Stimulated activated CD4-positive, alpha-beta T cell treated with anti-CD3 and anti-CD28 coated beads, TNF-alpha, amount 100 ng/mL, for 1 hour (primary cell): ENCODE results near the gene MMP1.

ENCODE experiments used
- DNase-seq, 3 donors: peaks; one replicate each; pipeline ENCODE4 v3.0.0-alpha.2; 2020; ENCODE audit warnings: low read depth in 3 of 3, low spot score in 1 of 3

Gene MMP1

DNA sequence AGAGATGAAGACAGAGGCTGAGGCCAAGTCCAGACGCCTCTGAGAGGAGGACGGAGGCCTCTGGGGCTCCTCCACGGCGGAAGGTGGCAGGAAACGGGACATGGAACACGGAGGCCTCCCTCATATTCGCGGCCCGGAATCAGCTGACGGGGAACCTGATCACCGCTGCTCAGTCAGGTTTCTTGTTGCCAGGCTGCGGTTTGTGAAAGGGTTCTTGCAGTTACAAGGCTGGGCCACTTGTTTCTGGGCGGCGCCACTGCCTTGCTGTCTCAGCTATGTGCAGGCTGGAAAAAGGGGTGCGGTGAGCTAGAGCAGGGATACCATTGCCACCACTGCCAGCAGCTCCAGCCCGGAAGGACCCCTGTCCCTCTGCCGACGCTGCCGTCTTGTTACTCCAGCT, 10.0 kb upstream of the MMP1 start:
- DNase-seq, result no peak

DNA sequence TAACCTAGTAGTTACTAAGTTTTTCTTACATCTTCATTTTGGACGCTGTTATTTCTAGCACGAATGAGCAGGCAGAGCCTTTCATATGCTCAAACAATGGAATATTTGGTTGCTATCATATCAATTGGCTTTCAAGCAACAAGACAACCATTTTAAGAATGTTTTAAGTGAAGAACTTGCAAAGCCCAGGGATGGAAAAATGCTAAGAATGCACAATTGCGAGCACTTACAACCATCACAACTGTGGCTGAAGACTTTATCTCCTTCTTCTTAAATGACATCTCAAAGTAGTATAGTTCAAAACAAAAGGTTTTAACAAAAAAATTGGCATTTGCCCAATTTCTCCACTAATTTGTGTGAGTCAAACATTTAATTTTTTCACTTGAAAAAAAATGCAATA, 8.3 kb upstream of the MMP1 start:
- DNase-seq, result no peak

DNA sequence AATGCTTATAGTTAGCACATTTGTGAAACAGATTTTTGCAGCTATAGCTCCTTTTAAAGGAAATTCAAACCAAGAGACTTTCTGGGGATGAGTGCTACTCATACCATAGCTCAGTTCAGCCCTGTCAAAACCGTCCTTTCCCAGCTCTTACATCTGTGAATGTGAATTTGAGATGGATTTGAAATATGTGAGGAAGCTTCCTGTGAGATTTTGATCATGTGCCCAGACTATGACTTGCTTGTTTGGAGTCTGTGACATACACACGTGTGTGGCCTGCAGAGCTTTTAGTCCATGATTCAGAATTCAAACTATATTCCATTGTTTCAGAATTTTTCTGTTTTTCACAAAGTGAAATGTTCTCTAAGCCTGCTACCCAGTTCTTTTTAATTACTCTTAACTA, 4.4 kb upstream of the MMP1 start:
- no peak for DNase-seq

DNA sequence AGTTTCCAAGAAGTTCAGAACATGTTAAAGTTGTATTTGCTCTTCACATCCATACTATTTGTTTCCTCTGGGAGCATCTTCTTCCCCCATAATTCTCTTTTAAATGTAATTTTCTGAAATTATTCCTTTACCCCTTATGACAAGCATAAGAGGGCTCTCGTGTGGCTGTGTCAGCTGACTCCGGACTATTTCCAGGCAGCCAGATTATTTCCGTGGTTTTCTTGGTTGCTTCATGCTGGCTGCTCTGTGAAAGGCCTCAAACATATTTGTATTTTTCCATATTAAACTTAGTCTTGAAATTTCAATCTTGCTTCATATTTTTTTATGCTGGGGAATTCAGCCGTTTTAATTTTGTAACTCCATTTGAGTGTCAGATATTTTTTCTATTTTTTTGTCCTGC, 2.8 kb upstream of the MMP1 start:
- no peak for DNase-seq

DNA sequence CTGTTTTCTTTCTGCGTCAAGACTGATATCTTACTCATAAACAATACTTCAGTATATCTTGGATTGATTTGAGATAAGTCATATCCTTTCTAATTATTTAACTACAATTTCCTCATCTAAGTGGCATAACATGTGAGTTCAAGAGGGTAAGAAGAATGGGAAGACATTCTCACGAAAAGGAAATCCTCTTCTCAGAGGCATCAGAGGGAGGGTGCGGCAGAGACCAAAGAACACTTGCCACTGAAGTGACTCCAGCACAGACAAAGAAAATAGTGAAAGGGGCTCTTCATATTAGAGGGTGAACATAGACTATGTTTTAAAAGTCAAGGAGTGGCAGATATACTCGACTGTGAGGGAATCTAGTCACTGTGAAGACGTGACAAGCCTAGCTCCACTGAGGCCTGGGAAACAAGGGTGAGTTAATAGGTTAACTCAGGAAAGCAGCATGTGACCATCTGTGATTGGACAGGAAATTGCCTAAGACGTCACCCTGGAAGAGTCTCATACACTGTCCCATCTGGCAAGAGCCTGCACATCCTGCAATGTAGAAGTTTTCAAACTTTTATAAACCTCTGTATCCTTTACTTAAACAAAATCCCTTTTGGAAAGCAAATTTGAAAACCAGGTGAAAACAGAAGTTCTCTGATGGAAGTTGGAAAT, 1.9 kb upstream of the MMP1 start:
- no peak for DNase-seq

DNA sequence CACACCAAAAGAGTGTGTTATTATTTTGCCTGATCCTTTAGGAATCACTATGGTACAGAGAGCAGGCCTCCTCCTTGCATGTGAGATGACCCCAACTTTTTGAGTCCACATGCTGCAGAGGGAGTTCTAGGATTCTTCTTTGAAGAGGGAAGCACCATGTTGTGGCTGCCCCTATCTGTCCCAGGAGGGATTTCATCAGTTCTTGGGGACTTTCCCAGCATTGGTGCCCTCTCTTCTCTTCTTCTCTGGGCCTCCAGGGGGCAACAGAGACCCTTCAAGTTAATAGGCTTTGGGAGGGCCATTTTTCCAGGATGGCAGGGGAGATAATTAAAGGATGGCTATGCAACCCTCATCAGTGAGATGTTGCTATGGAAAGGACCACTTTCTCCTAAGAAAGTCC, 3.6 kb downstream of the MMP1 start:
- no peak for DNase-seq

DNA sequence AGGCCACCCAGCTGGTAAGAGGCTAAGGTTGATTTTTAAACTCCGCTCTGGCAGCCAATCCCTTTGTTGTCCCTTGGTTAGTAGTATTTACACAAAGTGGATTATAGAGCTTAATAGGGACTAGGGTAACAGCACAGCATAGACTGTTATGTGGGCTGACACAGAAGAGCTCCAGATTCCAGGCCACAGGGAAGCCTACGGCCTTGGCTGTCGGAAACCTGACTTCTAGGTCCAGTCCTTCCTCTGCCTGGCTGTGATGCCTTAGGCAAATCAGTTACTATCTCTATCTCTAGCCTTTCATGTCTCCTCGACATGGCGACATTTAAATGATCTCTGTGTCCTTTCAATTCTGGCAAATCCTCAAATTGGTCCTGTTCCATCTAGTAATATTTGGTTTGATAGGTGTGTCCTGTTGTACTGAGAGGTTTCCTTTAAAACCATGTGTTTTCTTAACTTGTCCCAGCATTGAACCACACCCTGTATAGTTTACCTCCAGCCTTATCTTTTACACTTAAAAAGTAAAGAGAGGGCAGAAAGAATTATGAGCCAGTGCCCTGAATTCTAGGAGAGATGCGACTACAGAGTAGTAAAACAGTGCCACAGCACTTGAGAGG, 4.2 kb downstream of the MMP1 start:
- DNase-seq, result no peak

DNA sequence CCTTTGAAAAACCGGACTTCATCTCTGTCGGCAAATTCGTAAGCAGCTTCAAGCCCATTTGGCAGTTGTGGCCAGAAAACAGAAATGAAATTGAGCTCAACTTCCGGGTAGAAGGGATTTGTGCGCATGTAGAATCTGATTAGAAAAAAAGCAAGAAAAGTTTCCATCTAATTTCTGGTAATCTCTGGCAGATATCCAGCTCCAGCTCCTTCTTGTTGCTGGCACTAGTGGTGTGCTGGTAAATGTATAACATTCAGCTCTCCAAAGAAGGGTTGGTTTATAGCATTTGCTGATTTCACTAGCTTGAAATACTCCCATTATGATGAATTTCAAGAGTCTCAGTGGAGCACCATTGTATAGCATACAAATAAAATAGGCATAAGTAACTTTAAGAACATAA, 5.4 kb downstream of the MMP1 start:
- no peak for DNase-seq

DNA sequence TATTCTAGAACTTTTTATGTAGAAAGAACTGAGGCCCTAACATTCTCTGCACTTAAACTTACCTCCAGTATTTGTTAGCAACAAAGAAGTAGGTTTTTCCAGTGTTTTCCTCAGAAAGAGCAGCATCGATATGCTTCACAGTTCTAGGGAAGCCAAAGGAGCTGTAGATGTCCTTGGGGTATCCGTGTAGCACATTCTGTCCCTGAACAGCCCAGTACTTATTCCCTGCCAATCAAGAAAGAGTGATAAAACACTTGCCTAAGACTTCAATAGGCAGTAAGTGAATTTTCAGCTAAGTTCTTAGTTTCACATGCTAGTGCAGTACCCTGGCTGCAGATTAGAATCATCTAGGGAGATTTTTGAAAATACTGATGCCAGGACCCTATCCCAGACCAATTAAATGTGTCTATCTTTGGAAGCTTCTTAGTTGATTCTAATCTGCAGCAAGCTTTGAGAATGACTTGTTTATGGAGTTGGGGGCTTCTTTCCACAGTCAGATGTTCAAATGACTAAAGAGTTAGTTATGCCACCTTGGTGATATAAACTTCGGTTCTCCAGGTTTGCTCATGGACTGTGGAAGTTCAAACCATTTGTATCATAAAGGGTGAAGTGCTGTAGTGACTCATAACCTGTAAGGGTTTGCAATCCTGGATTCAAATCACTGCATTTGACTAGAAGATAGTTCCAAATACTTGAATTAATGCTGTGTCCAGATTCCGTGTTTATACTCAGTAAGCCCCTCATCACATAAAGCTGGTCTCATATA, 6.5 kb downstream of the MMP1 start:
- DNase-seq, result no peak

DNA sequence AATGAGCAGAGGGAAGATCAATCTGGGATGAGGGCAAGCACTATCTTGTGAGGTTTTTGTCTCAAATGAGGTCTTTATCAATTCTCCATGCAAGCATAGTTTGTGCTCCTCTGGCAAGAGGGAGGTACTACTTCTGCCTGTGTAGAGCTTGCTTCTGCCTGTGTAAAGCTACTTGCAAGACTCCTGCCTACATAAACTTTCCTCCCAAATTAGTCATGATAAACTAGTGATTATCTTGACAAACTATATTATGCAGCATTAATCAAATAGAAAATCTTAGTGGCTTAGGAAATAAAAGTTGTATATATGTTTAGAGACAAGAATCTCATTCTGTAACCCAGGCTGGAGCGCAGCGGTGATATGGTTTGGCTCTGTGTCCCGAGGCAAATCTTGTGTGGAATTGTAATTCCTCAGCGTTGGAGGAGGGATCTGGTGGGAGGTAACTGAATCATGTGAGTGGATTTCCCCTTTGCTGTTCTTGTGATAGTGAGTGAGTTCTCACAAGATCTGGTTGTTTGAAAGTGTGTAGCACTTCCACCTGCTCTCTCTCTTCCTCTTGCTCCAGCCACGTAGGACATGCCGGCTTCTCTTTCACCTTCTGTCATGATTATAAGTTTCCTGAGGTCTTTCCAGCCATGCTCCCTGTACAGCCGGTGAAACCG, 9.5 kb downstream of the MMP1 start:
- DNase-seq, result no peak

DNA sequence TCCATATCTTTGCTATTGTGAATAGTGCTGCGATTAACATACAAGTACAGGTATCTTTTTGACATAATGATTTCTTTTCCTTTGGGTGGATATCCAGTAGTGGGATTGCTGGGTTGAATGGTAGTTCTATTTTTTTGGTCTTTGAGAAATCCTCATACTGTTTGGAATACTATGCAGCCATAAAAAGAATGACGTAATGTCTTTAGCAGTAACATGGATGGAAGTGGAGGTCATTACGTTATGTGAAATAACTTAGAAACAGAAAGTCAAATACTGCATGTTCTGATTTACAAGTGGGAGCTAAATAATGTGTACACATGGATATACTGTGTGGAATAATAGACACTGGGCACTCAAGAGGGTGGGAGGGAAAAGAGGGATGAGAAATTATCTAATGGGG, 13.6 kb downstream of the MMP1 start:
- DNase-seq, result no peak

DNA sequence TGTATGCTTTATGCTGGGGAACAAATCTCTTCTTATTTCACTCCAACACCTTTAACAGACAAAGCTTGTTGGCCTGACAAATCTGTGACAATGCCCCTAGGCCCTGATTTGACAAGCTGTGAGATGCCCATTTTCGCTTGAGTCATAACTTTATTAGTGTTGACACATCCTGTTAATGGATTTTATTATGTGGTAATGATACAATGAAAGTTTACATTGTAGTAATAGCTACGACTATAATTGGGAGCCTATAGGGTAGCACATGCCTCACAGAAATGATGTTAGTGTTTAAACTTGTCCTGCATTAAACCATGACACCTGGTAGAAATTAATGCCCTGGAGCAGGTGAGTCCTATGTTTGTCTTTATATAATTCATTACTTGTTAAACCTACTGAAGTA, 14.2 kb downstream of the MMP1 start:
- DNase-seq, result no peak

DNA sequence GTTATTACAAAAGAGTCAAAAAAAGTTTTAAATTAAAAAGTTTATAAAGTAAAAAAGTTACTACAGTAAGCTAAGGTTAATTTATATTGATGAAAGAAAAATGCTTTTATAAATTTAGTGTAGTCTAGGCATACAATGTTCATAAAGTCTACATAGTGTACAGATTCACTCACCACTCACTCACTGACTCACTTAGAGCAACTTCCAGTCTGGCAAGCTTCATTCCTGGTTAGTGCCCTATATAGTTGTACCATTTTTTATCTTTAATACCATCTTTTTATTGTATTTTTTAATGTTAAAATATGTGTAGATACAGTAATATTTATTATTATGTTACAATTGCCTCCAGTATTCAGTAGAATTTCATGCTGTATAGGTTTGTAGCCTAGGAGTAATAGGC, 14.9 kb downstream of the MMP1 start:
- DNase-seq, result no peak

DNA sequence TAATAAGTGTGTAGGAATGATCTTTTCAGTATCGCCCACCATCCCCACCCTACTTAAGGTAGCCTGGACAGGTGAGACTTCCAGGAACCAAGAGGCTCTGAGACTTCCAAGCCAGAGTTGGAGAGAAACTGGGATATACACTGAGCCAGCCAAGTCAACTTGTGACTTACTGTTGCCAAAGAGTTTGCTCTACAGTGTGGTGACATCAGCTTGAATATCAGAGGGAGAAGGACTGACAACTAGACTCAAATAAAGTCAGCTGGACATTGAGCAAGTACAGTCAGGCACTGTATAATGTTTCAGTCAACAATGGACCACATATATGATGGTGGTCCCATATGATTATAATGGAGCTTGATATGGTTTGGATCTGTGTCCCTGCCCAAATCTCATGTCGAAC, 16.3 kb downstream of the MMP1 start:
- no peak for DNase-seq

DNA sequence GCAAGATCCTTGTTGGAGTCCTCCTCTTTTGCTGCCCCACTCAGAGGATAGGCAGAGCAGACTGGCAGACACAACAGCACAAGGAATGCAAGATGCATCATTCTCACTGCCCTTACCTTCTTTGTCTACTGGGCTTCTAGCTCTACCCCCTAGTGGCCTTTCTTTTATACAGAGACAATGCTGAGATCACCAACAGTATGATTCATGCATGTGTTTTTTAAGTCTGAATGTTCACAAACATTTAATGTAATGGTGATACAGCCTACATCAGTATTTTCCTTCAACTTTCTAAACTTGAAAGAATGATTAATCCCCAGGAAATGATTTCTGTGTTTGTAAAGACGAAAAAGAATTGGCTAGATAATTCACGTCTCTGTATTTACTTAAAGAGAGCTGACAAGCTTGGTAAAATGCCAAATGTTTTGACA, 17.5 kb downstream of the MMP1 start, which contains the start of gene MMP10:
Gene MMP10, minus strand, starts transcription at position 138 of the 428 bp plus-strand sequence. Its CDS starts 37 bp downstream, at position 101.
- DNase-seq, result no peak

DNA sequence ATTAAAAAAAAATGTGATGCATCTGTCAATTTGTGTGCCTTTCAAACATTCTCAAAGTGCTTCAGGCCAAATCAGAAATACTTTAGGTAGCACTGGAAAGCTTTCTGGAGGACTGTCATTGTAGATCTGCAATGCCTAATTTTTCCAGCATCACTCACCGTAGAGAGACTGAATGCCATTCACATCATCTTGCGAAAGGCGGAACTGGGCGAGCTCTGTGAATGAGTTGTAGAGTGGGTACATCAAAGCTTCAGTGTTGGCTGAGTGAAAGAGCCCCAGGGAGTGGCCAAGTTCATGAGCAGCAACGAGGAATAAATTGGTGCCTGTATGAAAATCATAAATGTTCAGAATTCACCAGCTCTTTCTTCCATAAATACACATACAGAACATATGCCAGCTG, 21.5 kb downstream of the MMP1 start:
- no peak for DNase-seq

DNA sequence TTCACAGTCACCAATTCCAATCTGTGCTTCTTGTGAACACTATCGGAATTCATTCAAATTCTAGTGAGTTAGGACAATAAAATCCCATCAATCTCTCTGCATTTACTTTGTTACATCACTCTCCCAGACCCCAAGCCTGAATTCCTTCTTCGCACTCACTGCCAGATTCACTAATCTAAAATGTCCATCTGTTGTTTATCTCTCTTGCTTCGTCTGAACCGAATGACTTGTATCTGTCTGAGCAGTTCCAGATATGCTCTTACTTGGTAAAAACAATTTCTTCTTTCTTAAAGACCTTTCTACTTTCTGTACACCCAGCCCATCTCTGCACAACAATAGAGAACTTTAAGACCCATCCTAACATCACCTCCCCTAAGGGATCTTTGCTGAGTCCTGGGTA, 24.6 kb downstream of the MMP1 start:
- DNase-seq, result no peak

DNA sequence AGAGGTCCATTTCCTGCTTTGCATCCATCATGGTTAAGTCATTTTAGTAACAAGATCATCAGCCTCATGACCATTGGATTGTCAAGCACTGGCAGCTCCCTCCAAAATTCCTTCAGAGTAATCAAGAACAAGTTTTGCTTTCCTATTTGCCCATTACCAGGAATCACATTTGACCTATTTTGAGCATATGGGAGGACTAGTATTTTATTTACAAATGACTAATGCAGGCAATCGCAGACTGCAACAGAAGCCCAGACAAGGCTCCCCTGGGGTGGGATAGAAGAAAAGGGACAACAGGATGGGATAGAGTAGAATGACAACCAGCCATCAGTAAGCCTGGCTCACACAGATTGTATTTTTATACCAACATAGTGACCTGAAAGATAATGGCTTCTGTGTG, 26.6 kb downstream of the MMP1 start:
- DNase-seq, result no peak

DNA sequence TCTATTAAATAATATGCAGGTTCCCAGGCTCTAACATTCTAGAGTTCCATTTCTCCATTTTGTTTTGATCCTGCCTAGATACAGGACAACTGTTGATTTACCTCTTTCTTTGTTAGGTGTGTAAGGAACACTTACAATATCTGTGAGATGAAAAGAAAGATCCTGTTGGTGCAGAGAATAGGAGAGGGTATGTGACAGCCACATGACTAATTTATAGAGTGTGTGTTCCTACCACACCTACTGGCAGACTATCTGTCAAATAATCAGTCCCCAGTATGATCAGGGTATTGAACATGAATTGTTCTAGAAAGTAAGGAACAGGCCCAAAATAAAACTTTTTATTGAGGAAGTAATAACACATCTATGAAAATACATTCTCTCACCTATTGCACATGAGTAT, 27.8 kb downstream of the MMP1 start:
- no peak for DNase-seq

DNA sequence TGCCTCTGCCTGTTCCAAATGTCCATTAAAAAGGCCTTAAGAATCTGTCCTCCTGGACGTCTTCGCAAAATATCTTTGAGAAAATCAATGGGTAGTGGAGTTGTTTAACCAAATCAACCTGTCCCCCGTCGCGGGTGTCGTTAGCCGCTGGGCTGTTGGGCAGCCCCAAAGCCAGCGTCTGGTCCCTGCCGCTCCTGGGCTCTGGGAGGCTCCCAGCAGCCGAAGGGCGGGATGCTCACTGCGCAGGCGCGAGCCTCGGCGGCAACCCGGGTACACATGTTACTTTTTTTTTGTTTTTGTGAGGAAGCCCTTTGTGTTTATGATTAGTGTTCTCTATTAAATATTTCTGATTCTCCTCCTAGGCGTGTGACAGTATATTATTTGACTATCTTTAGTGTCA, 30.2 kb downstream of the MMP1 start:
- no peak for DNase-seq

DNA sequence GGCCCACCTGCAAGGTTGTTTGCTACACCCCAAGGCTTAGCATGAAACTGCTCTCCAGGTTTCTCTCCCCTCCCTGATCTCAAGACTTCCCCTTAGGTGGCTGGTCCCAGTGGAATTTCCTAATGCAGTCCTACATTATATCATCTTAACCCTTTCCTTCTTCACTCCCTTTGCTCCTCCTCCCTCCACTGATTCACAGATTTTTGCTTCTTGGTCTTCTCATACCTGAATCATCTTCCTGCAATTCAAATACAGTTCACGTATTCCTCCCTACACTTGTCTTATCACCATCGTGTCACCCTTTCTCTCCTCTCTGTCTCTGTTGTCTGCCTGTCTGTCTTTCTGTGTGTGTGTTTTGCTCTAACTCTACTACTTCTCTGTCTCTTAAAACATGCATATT, 34.5 kb downstream of the MMP1 start:
- no peak for DNase-seq

DNA sequence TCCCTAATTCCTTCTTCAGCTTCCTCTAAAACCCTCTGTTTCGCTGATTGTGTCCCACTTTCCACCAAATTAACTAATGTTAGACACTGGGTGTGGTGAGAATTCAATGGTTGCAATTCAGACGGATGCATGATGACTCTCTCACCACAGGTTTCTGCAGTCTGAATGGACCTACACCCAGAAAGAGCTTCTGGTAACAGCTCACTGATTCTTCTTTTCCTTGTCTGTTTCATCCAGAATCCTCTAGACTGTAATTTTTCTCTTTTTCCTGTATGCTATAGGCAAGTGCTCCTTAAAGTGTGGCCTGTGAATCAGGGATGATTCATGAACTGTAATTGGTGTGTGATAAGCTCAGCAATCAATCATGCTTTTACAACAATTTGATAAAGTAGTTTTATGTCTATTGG, 35.6 kb downstream of the MMP1 start:
- DNase-seq, result no peak
